ENCODE measurements around the gene KCTD13. TPM values are rescaled to one million over a fixed set of nuclear protein-coding genes. Genes with fewer than 3 reads are reported as not detected.

KCTD13 gene, protein sequence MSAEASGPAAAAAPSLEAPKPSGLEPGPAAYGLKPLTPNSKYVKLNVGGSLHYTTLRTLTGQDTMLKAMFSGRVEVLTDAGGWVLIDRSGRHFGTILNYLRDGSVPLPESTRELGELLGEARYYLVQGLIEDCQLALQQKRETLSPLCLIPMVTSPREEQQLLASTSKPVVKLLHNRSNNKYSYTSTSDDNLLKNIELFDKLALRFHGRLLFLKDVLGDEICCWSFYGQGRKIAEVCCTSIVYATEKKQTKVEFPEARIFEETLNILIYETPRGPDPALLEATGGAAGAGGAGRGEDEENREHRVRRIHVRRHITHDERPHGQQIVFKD
- polyA plus RNA-seq (2013): 14.7 TPM

DNA sequence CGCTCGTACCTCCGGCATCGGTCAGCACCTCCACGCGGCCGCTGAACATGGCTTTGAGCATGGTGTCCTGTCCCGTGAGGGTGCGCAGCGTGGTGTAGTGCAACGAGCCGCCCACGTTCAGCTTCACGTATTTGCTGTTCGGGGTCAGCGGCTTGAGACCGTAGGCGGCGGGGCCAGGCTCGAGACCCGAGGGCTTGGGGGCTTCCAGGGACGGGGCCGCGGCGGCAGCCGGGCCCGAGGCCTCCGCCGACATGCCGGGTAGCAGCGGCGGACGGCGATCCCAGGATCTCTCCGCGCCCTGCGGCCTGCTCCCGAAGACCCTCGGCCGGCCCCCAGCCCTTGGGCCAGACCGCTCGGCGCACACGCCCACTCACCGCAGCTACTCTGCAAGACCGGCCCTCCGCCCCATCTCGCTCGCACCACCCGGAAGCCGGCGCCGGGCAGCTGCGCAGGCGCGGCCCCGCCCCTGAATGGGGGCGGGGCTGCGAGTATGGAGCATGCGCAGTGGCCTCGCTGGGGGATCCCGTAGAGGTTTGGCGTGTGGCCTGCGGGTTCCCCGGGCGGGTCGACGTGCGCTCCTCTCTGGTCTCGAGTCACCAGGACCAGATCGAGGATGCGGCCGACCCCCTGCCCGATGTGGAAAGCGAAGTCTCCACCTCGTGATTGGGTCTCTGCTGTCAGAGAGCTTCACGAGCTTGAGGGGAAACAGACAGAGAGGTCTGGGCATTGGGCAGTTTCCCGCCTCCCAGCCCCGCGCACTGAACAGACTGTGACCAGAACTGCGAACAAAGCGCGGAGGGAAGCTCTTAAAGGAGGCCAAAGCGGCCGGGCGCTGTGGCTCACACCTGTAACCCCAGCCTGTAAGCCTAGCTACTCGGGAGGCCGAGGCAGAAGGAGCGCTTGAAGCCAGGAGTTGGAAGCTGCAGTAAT, at the start of gene KCTD13:
Gene KCTD13 (minus strand): TSS at position 446 of the 930 bp plus-strand sequence. CDS start 193 bp downstream, at position 253.
- peak; percentile 80 to 86 (median 81) for DNase-seq
- Histone ChIP-seq H3K4me3 (ENCODE audit: control insufficient read depth in 1 of 7, extremely low read depth in 1 of 7, insufficient read depth in 4 of 7, low read depth in 2 of 7, low read length in 6 of 7) (peak within 1 kb of the TSS; percentile 46 to 95 (median 89)), H3K9me3 (ENCODE audit: control extremely low read depth in 1 of 5, control insufficient read depth in 4 of 5, insufficient read depth in 2 of 5, low read depth in 1 of 5, low read length in 4 of 5) (no peaks in the 10 kb centered on the region), H3K27ac (ENCODE audit: insufficient read depth in 1 of 2, low read depth in 1 of 2, low read length in 2 of 2, poor library complexity in 1 of 2, severe bottlenecking in 2 of 2) (peak within 1 kb of the TSS in 1 of 2 experiments; percentile 83), H3K27me3 (replicated peaks in 2 of 5; ENCODE audit: control insufficient read depth in 4 of 5, insufficient read depth in 5 of 5, low read length in 4 of 5) (no peaks in the 10 kb centered on the region), H3K4me1 (ENCODE audit: control extremely low read depth in 1 of 4, control insufficient read depth in 4 of 4, insufficient read depth in 4 of 4, low read length in 3 of 4) (peaks cover 0 to 20% (median 17%) of the 10 kb centered on the region in 4 experiments), H3K36me3 (ENCODE audit: control insufficient read depth in 4 of 4, insufficient read depth in 4 of 4, low read length in 3 of 4) (peaks cover 2 to 16% (median 12%) of the 10 kb centered on the region in 4 experiments)
- CTCF ChIA-PET: interaction anchor here (0.9 to 2.4 kb wide), 6 partner anchors 10 to 79 kb away, joined by 3 to 12 read pairs (median 4); partner anchors contain the start of gene TMEM219
- under 1% methylated on average over 88 of the region's 89 CpGs for WGBS (ENCODE audit: insufficient coverage)
- POLR2A ChIA-PET: interaction anchor here (0.6 to 1.8 kb wide), 6 partner anchors 17 to 283 kb away, joined by 3 to 9 read pairs (median 5); partner anchors contain the start of gene TMEM219

- H3K4me3 ChIP-seq (ENCODE audit: control insufficient read depth in 1 of 7, extremely low read depth in 1 of 7, insufficient read depth in 4 of 7, low read depth in 2 of 7, low read length in 6 of 7): peak overlapping the region; percentile 86 to 98 (median 95)
- H3K27ac ChIP-seq (ENCODE audit: insufficient read depth in 1 of 2, low read depth in 1 of 2, low read length in 2 of 2, poor library complexity in 1 of 2, severe bottlenecking in 2 of 2): peak overlapping the region in 1 of 2 experiments; percentile 23
- CTCF ChIA-PET: interaction anchor here (0.9 to 1.3 kb wide), 4 partner anchors 10 to 27 kb away, joined by 3 to 4 read pairs (median 3); partner anchors contain the start of genes HIRIP3 and INO80E
- no peaks in the 10 kb centered on the region for H3K27me3 ChIP-seq (replicated peaks in 2 of 5; ENCODE audit: control insufficient read depth in 4 of 5, insufficient read depth in 5 of 5, low read length in 4 of 5)
- peaks cover 9 to 48% (median 37%) of the 10 kb centered on the region in 4 experiments for H3K36me3 ChIP-seq (ENCODE audit: control insufficient read depth in 4 of 4, insufficient read depth in 4 of 4, low read length in 3 of 4)
- POLR2A ChIA-PET: no interaction called here
- H3K9me3 ChIP-seq (ENCODE audit: control extremely low read depth in 1 of 5, control insufficient read depth in 4 of 5, insufficient read depth in 2 of 5, low read depth in 1 of 5, low read length in 4 of 5): no peaks in the 10 kb centered on the region
- H3K4me1 ChIP-seq (ENCODE audit: control extremely low read depth in 1 of 4, control insufficient read depth in 4 of 4, insufficient read depth in 4 of 4, low read length in 3 of 4): peaks cover 7 to 31% (median 26%) of the 10 kb centered on the region in 4 experiments
- WGBS (ENCODE audit: insufficient coverage): 64% methylated on average over 4 of the region's 5 CpGs
- DNase-seq: peak in 1 of 3 donors; percentile 4
Observed at GRCh38 chr16:29975134-29975538, 49.1 kb upstream of the KCTD13 start.

DNA sequence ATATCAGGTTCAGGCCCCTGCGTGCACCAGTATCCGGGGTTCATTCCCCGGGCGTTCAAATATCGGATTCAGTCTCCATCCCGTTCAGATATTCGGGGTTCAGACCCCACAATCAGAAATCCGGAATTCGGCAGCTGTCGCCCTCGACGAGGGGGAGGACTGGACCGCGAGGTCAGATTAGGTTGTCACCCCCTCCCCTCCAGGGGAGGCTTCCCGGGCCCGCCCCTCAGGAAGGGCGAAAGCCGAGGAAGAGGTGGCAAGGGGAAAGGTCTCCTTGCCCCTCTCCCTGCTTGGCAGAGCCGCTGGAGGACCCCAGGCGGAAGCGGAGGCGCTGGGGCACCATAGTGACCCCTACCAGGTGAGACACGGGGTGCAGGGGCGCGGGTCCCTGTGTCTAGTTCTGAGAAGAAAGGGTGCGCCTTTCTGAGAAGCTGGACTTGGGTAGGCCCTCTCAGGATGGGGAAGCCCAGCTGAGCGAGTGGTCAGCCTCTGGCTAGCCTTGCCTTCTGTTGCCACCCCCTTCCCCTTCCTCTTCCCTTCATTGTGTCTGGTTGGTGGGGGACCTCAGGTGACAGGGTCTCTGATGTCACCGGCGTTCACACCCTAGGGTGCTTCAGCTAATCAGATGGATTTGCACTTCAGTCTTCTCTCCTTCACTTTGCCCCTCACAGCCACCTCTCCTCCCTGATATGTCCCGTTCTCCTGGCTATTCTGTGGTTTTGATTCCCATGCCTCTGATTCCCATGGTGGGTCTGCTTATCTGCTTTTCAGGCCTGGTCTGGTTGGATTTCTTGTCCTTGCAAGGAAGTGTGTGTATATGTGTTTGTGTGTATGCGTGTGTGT, 48.5 kb upstream of the KCTD13 start:
- peak overlapping the region; percentile 80 to 87 for H3K27ac ChIP-seq (ENCODE audit: insufficient read depth in 1 of 2, low read depth in 1 of 2, low read length in 2 of 2, poor library complexity in 1 of 2, severe bottlenecking in 2 of 2)
- H3K27me3 ChIP-seq (replicated peaks in 2 of 5; ENCODE audit: control insufficient read depth in 4 of 5, insufficient read depth in 5 of 5, low read length in 4 of 5): no peaks in the 10 kb centered on the region
- POLR2A ChIA-PET: interaction anchor here (2.7 kb wide), 1 partner anchor 12 kb away, joined by 7 read pairs; no protein-coding TSS in a partner anchor
- H3K4me3 ChIP-seq (ENCODE audit: control insufficient read depth in 1 of 7, extremely low read depth in 1 of 7, insufficient read depth in 4 of 7, low read depth in 2 of 7, low read length in 6 of 7): peak overlapping the region; percentile 86 to 98 (median 95)
- CTCF ChIA-PET: interaction anchor here (0.9 to 2.1 kb wide), 6 partner anchors 11 to 63 kb away, joined by 3 to 6 read pairs (median 4); partner anchors contain the start of genes HIRIP3 and INO80E
- no peaks in the 10 kb centered on the region for H3K9me3 ChIP-seq (ENCODE audit: control extremely low read depth in 1 of 5, control insufficient read depth in 4 of 5, insufficient read depth in 2 of 5, low read depth in 1 of 5, low read length in 4 of 5)
- peaks cover 5 to 45% (median 34%) of the 10 kb centered on the region in 4 experiments for H3K36me3 ChIP-seq (ENCODE audit: control insufficient read depth in 4 of 4, insufficient read depth in 4 of 4, low read length in 3 of 4)
- peaks cover 7 to 31% (median 26%) of the 10 kb centered on the region in 4 experiments for H3K4me1 ChIP-seq (ENCODE audit: control extremely low read depth in 1 of 4, control insufficient read depth in 4 of 4, insufficient read depth in 4 of 4, low read length in 3 of 4)
- WGBS (ENCODE audit: insufficient coverage): 0% methylated on average over 27 of the region's 31 CpGs
- DNase-seq: peak in 2 of 3 donors; percentile 26 to 46

DNA sequence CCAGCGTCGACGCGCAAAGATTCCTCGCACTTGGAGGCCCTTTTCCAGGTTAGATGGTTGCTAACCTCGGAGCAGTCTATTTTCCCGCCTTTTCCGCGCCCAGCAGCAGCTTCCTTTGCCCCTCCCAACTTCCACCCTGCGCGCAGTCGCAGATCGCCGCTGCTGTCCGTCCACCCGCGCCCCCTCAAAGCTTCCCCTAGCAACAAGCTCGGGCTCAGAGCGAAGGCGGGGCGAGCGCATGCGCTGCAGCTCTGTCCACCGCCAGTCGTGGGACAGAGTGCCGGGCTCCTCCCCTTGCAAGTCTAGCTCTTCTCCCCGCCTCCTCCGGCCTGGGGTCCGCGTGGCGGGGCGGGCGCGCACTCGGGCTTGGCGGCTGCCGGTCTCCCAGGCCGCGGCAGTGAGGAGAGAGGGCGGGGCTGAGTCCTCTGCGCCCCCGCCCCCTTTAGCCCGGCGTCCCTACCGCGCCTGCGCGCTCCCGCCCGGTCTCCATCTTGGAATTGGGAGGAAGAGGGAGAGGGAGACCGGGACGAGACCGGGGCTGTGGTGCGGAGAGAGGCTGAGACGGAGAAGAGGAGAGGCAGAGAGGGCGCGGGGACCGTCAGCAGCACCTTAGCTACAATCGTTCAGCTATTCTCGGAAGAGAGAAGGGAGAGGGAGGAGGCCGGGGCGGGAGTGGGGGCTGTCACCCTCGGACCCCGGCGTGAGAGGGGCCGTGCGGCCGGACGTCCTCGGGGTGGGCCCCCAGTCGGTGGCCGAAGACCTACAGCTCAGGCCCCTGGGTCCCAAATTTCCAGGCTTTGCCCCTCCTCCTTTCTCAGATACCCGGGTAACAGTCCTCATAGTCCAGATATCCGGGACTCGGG, 47.6 kb upstream of the KCTD13 start, which contains the start of gene TAOK2:
Gene TAOK2 (plus strand): TSS at position 485 of the 863 bp plus-strand sequence. CDS start 3,905 bp downstream, outside the sequence.
- ChIA-PET CTCF (interaction anchor here (0.6 to 2.6 kb wide), 8 partner anchors 9 to 62 kb away, joined by 3 to 11 read pairs (median 3); partner anchors contain the start of genes HIRIP3, INO80E and TMEM219), POLR2A (interaction anchor here (0.9 to 2.7 kb wide), 5 partner anchors 11 to 93 kb away, joined by 4 to 7 read pairs (median 5); partner anchors contain the start of genes ALDOA and INO80E)
- H3K4me3 ChIP-seq (ENCODE audit: control insufficient read depth in 1 of 7, extremely low read depth in 1 of 7, insufficient read depth in 4 of 7, low read depth in 2 of 7, low read length in 6 of 7): peak within 1 kb of the TSS; percentile 86 to 98 (median 95)
- H3K27ac ChIP-seq (ENCODE audit: insufficient read depth in 1 of 2, low read depth in 1 of 2, low read length in 2 of 2, poor library complexity in 1 of 2, severe bottlenecking in 2 of 2): peak within 1 kb of the TSS; percentile 80 to 87
- no peaks in the 10 kb centered on the region for H3K27me3 ChIP-seq (replicated peaks in 2 of 5; ENCODE audit: control insufficient read depth in 4 of 5, insufficient read depth in 5 of 5, low read length in 4 of 5)
- DNase-seq: peak; percentile 99
- H3K9me3 ChIP-seq (ENCODE audit: control extremely low read depth in 1 of 5, control insufficient read depth in 4 of 5, insufficient read depth in 2 of 5, low read depth in 1 of 5, low read length in 4 of 5): no peaks in the 10 kb centered on the region
- peaks cover 7 to 31% (median 26%) of the 10 kb centered on the region in 4 experiments for H3K4me1 ChIP-seq (ENCODE audit: control extremely low read depth in 1 of 4, control insufficient read depth in 4 of 4, insufficient read depth in 4 of 4, low read length in 3 of 4)
- H3K36me3 ChIP-seq (ENCODE audit: control insufficient read depth in 4 of 4, insufficient read depth in 4 of 4, low read length in 3 of 4): peaks cover 8 to 41% (median 28%) of the 10 kb centered on the region in 4 experiments
- WGBS (ENCODE audit: insufficient coverage): 4% methylated on average over 58 of the region's 75 CpGs

- ChIA-PET CTCF (interaction anchor here (0.6 to 2.6 kb wide), 8 partner anchors 8 to 61 kb away, joined by 3 to 11 read pairs (median 3); partner anchors contain the start of genes INO80E and TMEM219), POLR2A (interaction anchor here (0.9 to 2.7 kb wide), 6 partner anchors 10 to 94 kb away, joined by 3 to 7 read pairs (median 4); partner anchors contain the start of genes ALDOA and INO80E)
- peaks cover 7 to 31% (median 26%) of the 10 kb centered on the region in 4 experiments for H3K4me1 ChIP-seq (ENCODE audit: control extremely low read depth in 1 of 4, control insufficient read depth in 4 of 4, insufficient read depth in 4 of 4, low read length in 3 of 4)
- WGBS (ENCODE audit: insufficient coverage): 74% methylated on average over 6 of the region's 6 CpGs
- H3K4me3 ChIP-seq (ENCODE audit: control insufficient read depth in 1 of 7, extremely low read depth in 1 of 7, insufficient read depth in 4 of 7, low read depth in 2 of 7, low read length in 6 of 7): peak overlapping the region in 1 of 7 experiments; percentile 5
- H3K27me3 ChIP-seq (replicated peaks in 2 of 5; ENCODE audit: control insufficient read depth in 4 of 5, insufficient read depth in 5 of 5, low read length in 4 of 5): no peaks in the 10 kb centered on the region
- no peak for DNase-seq
- H3K9me3 ChIP-seq (ENCODE audit: control extremely low read depth in 1 of 5, control insufficient read depth in 4 of 5, insufficient read depth in 2 of 5, low read depth in 1 of 5, low read length in 4 of 5): no peaks in the 10 kb centered on the region
- H3K27ac ChIP-seq (ENCODE audit: insufficient read depth in 1 of 2, low read depth in 1 of 2, low read length in 2 of 2, poor library complexity in 1 of 2, severe bottlenecking in 2 of 2): no peak overlapping the region
- peaks cover 13 to 40% (median 26%) of the 10 kb centered on the region in 4 experiments for H3K36me3 ChIP-seq (ENCODE audit: control insufficient read depth in 4 of 4, insufficient read depth in 4 of 4, low read length in 3 of 4)
Observed at GRCh38 chr16:29972992-29973383, 47.0 kb upstream of the KCTD13 start.

Data from common myeloid progenitor, CD34-positive (primary cell).